Measurements from ENCODE around the gene NCLN.

- no peak for TF ChIP-seq POLR2AphosphoS5 (IDR thresholded peaks at IDR 0.05; ENCODE audit: borderline replicate concordance, low read depth, low read length)
- no peak for TF ChIP-seq EZH2 (IDR thresholded peaks at IDR 0.05)
- TF ChIP-seq FOXP2 (optimal IDR thresholded peaks at IDR 0.05; ENCODE audit: control extremely low read depth, extremely low read length, insufficient read depth): no peak
These were observed 41.4 kb downstream of the NCLN start for GRCh38 chr19:3227054-3227626.
